GM19240 (cell line): ENCODE results near the gene ZBTB7C.

Experiments
- DNase-seq: peaks from one replicate; pipeline ENCODE4 v3.0.0; 2011; ENCODE audit warnings: low spot score; ENCODE audit not compliant: insufficient read length

ZBTB7C gene

GRCh38 chr18:48170651-48171050 is 238.5 kb downstream of the ZBTB7C start:
- no peak for DNase-seq

GRCh38 chr18:48168861-48169260 is 240.3 kb downstream of the ZBTB7C start:
- DNase-seq = no peak

- no peak for DNase-seq
These were observed 241.3 kb downstream of the ZBTB7C start for GRCh38 chr18:48167897-48168253.

GRCh38 chr18:48166336-48166875 is 242.8 kb downstream of the ZBTB7C start:
- no peak for DNase-seq

- DNase-seq = no peak
These were observed 243.9 kb downstream of the ZBTB7C start for GRCh38 chr18:48165111-48165866.

- DNase-seq = no peak
These were observed 244.5 kb downstream of the ZBTB7C start for GRCh38 chr18:48164701-48165100.

- DNase-seq = no peak
These were observed 245.1 kb downstream of the ZBTB7C start for GRCh38 chr18:48164116-48164515.

GRCh38 chr18:48163738-48164115 is 245.5 kb downstream of the ZBTB7C start:
- DNase-seq = no peak

- no peak for DNase-seq
These were observed 246.0 kb downstream of the ZBTB7C start for GRCh38 chr18:48162956-48163737.

GRCh38 chr18:48161911-48162698 is 247.1 kb downstream of the ZBTB7C start:
- DNase-seq = no peak

- DNase-seq = peak; percentile 45
These were observed 247.8 kb downstream of the ZBTB7C start for GRCh38 chr18:48161191-48161910.

GRCh38 chr18:48160622-48161021 is 248.6 kb downstream of the ZBTB7C start:
- no peak for DNase-seq

- DNase-seq = no peak
These were observed 249.4 kb downstream of the ZBTB7C start for GRCh38 chr18:48159816-48160215.

- no peak for DNase-seq
These were observed 250.5 kb downstream of the ZBTB7C start for GRCh38 chr18:48158721-48159120.

- DNase-seq = no peak
These were observed 251.2 kb downstream of the ZBTB7C start for GRCh38 chr18:48157956-48158355.

GRCh38 chr18:48155856-48156255 is 253.3 kb downstream of the ZBTB7C start:
- DNase-seq = no peak

- DNase-seq = no peak
These were observed 254.4 kb downstream of the ZBTB7C start for GRCh38 chr18:48154828-48155227.

- DNase-seq = no peak
These were observed 255.3 kb downstream of the ZBTB7C start for GRCh38 chr18:48153613-48154481.

- DNase-seq = no peak
These were observed 256.6 kb downstream of the ZBTB7C start for GRCh38 chr18:48152549-48152948.

GRCh38 chr18:48151421-48152065 is 257.6 kb downstream of the ZBTB7C start:
- DNase-seq = no peak
